Measurements from ENCODE around the gene ALDH6A1.

ALDH6A1 gene

GRCh38 chr14:74064883-74065282 is 19.4 kb downstream of the ALDH6A1 start:
- Histone ChIP-seq H3K4me1 (peaks cover 0 to 15% (median 0%) of the 10 kb centered on the region in 10 experiments; a peak in 5 of 20 replicates), H3K27me3 (no peaks in the 10 kb centered on the region), H3K9me3 (replicated peaks in 1 of 11) (no peaks in the 10 kb centered on the region), H4K20me1 (no peaks in the 10 kb centered on the region), H3K36me3 (peaks cover 21 to 82% (median 61%) of the 10 kb centered on the region in 11 experiments; a peak in 21 of 22 replicates), H3K27ac (no peak overlapping the region), H3K9ac (no peak overlapping the region), H3K4me3 (no peak overlapping the region), H3K4me2 (peak overlapping the region in 2 of 11 experiments; percentile 60 to 63; a peak in 4 of 22 replicates)
- no peak for TF ChIP-seq Cebpa-rat (IDR thresholded peaks at IDR 0.05)

- Histone ChIP-seq H3K9ac (no peak overlapping the region), H3K4me2 (peak overlapping the region in 2 of 11 experiments; percentile 60 to 63; a peak in 4 of 22 replicates), H3K36me3 (peaks cover 25 to 85% (median 66%) of the 10 kb centered on the region in 11 experiments; a peak in 21 of 22 replicates), H3K27ac (no peak overlapping the region), H3K27me3 (no peaks in the 10 kb centered on the region), H3K9me3 (replicated peaks in 1 of 11) (no peaks in the 10 kb centered on the region), H3K4me3 (no peak overlapping the region), H3K4me1 (peaks cover 0 to 15% (median 0%) of the 10 kb centered on the region in 10 experiments; a peak in 5 of 20 replicates), H4K20me1 (no peaks in the 10 kb centered on the region)
- TF ChIP-seq Cebpa-rat (IDR thresholded peaks at IDR 0.05), result no peak
Measured at GRCh38 chr14:74064426-74064825, 19.8 kb downstream of the ALDH6A1 start.

DNA sequence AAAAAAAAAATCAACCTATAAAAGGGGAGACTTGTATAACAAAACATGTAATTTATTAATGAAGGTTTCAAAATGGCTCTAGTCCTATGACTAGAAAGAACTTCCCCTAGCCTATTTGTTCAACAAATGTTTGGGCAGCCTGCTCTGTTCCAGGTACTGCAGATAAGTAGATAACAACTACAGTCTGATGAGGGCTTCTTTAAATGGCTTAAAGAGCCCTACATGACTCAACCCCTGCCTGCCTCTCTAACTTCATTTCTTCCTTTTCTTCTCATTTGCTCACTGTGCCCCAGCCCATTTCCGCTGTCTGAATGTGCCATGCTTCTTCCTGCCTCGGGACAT is 21.5 kb downstream of the ALDH6A1 start:
- H3K27me3 ChIP-seq, result no peaks in the 10 kb centered on the region
- no peak overlapping the region for H3K4me3 ChIP-seq
- H3K4me1 ChIP-seq, result peaks cover 0 to 15% (median 0%) of the 10 kb centered on the region in 10 experiments; a peak in 5 of 20 replicates
- no peaks in the 10 kb centered on the region for H3K9me3 ChIP-seq (replicated peaks in 1 of 11)
- TF ChIP-seq Cebpa-rat (IDR thresholded peaks at IDR 0.05), result no peak
- no peak overlapping the region for H3K27ac ChIP-seq
- H3K36me3 ChIP-seq, result peaks cover 25 to 99% (median 59%) of the 10 kb centered on the region in 11 experiments; a peak in 21 of 22 replicates
- no peak overlapping the region for H3K9ac ChIP-seq
- H3K4me2 ChIP-seq, result no peak overlapping the region
- H4K20me1 ChIP-seq, result no peaks in the 10 kb centered on the region

DNA sequence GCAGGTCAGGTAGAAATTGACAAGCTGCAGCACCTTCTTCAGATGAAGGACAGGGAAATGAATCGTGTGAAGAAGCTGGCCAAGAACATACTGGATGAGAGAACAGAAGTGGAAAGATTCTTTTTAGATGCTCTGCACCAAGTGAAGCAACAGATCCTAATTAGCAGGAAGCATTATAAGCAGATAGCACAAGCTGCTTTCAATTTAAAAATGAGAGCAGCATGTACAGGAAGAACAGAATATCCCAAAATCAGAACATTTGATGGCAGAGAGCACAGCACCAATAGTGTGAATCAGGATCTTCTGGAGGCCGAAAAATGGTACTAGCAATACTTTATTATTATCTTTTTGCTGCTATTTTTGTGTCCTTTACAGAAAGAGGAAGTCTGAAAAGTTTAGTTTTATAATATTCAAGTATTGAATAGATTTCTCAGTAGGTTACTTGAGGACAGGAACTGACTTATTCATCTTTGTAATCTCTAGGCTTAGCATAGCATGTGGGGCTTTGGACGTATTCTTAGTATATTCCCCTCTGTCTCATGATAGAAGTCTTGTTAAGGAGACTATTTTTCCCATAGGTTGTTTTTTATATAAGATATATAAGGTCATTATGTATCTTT is 34.3 kb downstream of the ALDH6A1 start:
- Histone ChIP-seq H3K4me1 (peaks cover 0 to 15% (median 10%) of the 10 kb centered on the region in 10 experiments; a peak in 11 of 20 replicates), H3K27me3 (no peaks in the 10 kb centered on the region), H3K9me3 (replicated peaks in 1 of 11) (no peaks in the 10 kb centered on the region), H3K36me3 (no peaks in the 10 kb centered on the region), H3K4me3 (no peak overlapping the region), H3K9ac (no peak overlapping the region), H3K27ac (no peak overlapping the region), H4K20me1 (no peaks in the 10 kb centered on the region), H3K4me2 (peak overlapping the region in 5 of 11 experiments; percentile 10 to 50 (median 18); a peak in 7 of 22 replicates)
- TF ChIP-seq Cebpa-rat (IDR thresholded peaks at IDR 0.05), result no peak

DNA sequence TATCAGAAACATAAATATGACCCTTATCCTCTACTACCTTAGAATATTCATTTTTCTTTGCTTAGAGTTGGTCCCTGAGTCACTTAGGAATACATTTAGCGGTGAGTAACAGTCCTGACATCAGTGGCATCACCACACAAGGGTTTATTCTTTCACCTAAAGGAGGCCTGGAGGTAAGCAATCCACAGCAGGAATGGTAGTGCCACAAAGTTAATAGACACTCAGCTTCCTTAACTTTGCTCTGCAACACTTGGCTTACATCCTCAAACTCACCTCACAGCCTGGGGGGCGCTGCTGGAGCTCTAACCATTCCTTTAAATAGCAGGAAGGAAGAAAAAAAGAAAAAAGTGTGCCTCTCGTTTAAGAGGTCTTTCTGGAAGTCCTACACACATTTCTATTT is 36.0 kb downstream of the ALDH6A1 start:
- H4K20me1 ChIP-seq, result no peaks in the 10 kb centered on the region
- no peak overlapping the region for H3K4me2 ChIP-seq
- no peaks in the 10 kb centered on the region for H3K36me3 ChIP-seq
- no peaks in the 10 kb centered on the region for H3K27me3 ChIP-seq
- no peak for TF ChIP-seq Cebpa-rat (IDR thresholded peaks at IDR 0.05)
- peaks cover 0 to 15% (median 10%) of the 10 kb centered on the region in 10 experiments; a peak in 11 of 20 replicates for H3K4me1 ChIP-seq
- no peaks in the 10 kb centered on the region for H3K9me3 ChIP-seq (replicated peaks in 1 of 11)
- H3K4me3 ChIP-seq, result no peak overlapping the region
- H3K9ac ChIP-seq, result no peak overlapping the region
- no peak overlapping the region for H3K27ac ChIP-seq

DNA sequence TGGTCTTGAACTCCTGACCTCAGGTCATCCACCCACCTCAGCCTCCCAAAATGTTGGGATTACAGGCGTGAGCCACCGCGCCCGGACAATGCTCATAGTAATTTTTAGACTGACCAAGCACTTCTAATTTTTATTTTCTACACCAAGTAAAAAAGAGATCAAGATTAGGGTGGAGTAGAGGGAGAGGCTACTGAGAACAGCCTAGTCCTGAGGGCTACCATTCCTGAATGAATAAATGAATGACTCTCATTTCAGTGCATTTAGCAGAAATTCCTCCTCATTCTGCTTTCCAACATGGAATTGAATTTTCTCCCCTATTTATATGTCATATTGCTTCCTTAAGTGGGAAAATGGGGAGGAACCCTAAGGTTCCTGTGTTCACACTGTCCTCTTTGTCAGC is 38.7 kb downstream of the ALDH6A1 start:
- Histone ChIP-seq H3K27ac (no peak overlapping the region), H3K9ac (no peak overlapping the region), H4K20me1 (no peaks in the 10 kb centered on the region), H3K27me3 (no peaks in the 10 kb centered on the region), H3K36me3 (no peaks in the 10 kb centered on the region), H3K9me3 (replicated peaks in 1 of 11) (no peaks in the 10 kb centered on the region), H3K4me1 (peaks cover 0 to 12% (median 10%) of the 10 kb centered on the region in 10 experiments; a peak in 11 of 20 replicates), H3K4me2 (no peak overlapping the region), H3K4me3 (no peak overlapping the region)
- TF ChIP-seq Cebpa-rat (IDR thresholded peaks at IDR 0.05), result no peak

GRCh38 chr14:74042296-74042695 is 42.0 kb downstream of the ALDH6A1 start:
- no peak for TF ChIP-seq Cebpa-rat (IDR thresholded peaks at IDR 0.05)

GRCh38 chr14:74038020-74038859 is 46.0 kb downstream of the ALDH6A1 start:
- Histone ChIP-seq H3K36me3 (0 out of 22 replicates have a peak, but pooled peaks cover 0 to 5% (median 0%) of the 10 kb centered on the region in 11 experiments), H3K4me3 (no peak overlapping the region), H3K9me3 (replicated peaks in 1 of 11) (no peaks in the 10 kb centered on the region), H3K9ac (no peak overlapping the region), H3K27me3 (no peaks in the 10 kb centered on the region), H3K4me2 (no peak overlapping the region), H3K27ac (no peak overlapping the region), H4K20me1 (no peaks in the 10 kb centered on the region), H3K4me1 (peaks cover 0 to 10% (median 0%) of the 10 kb centered on the region in 10 experiments; a peak in 2 of 20 replicates)
- no peak for TF ChIP-seq Cebpa-rat (IDR thresholded peaks at IDR 0.05)

More at GRCh38 chr14:74042296-74042695, 42.0 kb downstream of the ALDH6A1 start:
- Histone ChIP-seq H3K9ac (no peak overlapping the region), H4K20me1 (no peaks in the 10 kb centered on the region), H3K4me2 (no peak overlapping the region), H3K27me3 (no peaks in the 10 kb centered on the region), H3K4me1 (no peaks in the 10 kb centered on the region), H3K27ac (no peak overlapping the region), H3K9me3 (replicated peaks in 1 of 11) (no peaks in the 10 kb centered on the region), H3K36me3 (no peaks in the 10 kb centered on the region), H3K4me3 (no peak overlapping the region)

DNA sequence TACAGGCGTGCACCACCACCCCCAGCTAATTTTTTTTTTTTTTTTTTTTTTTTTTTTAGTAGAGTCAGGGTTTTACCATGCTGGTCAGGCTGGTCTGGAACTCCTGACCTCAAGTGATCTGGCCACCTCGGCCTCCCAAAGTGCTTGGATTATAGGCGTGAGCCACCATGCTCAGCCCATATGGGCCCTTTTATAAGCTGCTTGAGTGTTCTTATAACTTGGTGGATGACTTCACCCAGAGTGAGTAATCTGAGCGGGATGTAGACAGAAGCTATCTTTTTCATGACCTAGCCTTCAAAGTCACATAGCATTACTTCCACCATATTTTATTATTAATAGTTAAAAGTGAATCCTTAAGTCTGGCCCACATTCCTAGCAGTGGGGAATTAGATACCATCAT is 48.7 kb downstream of the ALDH6A1 start:
- Histone ChIP-seq H3K27me3 (no peaks in the 10 kb centered on the region), H3K27ac (no peak overlapping the region), H3K4me3 (no peak overlapping the region), H3K9me3 (replicated peaks in 1 of 11) (no peaks in the 10 kb centered on the region), H3K4me2 (no peak overlapping the region), H3K36me3 (0 out of 22 replicates have a peak, but pooled peaks cover 0 to 5% (median 0%) of the 10 kb centered on the region in 11 experiments), H3K4me1 (peaks cover 0 to 25% (median 7%) of the 10 kb centered on the region in 10 experiments; a peak in 12 of 20 replicates), H3K9ac (no peak overlapping the region), H4K20me1 (no peaks in the 10 kb centered on the region)
- TF ChIP-seq Cebpa-rat (IDR thresholded peaks at IDR 0.05), result no peak

All from BLaER1 treated with 17β-estradiol and CSF1 and Interleukin-3, amounts not matched to agents 10 nM and 100 nM (cell line).